Heart right ventricle (tissue), 16 donors: ENCODE measurements around the gene ATXN7L1. TPM values are rescaled to one million over a fixed set of nuclear protein-coding genes. Genes with fewer than 3 reads are reported as not detected.

Source experiments
- ATAC-seq, 8 donors: fragments of 200-7000 bp; cut with Tn5 transposase; one replicate each; pipeline ENCODE4 v1.9.1; 2020; ENCODE audit warnings: mild to moderate bottlenecking in 8 of 8, moderate library complexity in 8 of 8, moderate number of reproducible peaks in 1 of 8
- DNase-seq, 2 donors: peaks; one replicate each; pipeline ENCODE4 v3.0.0-alpha.2; 2020
- H3K27ac ChIP-seq, 10 donors: fragments of 200-600 bp; sonication (generic) in 2 of 10; one replicate each; pipeline versions ENCODE4 v1.5.0 to v1.8.0; 2020 to 2022; ENCODE audit warnings: mild to moderate bottlenecking in 3 of 10
- H3K27me3 ChIP-seq, 7 donors: fragments of 200-600 bp; one replicate each; pipeline ENCODE4 v1.8.0; 2021 to 2022; ENCODE audit warnings: mild to moderate bottlenecking in 2 of 7
- H3K36me3 ChIP-seq, 9 donors: fragments of 200-600 bp; sonication (generic) in 1 of 9; one replicate each; pipeline versions ENCODE4 v1.5.0 to v1.8.0; 2020 to 2022; ENCODE audit warnings: mild to moderate bottlenecking in 2 of 9
- H3K4me1 ChIP-seq, 9 donors: fragments of 200-600 bp; sonication (generic) in 1 of 9; one replicate each; pipeline versions ENCODE4 v1.5.0 to v1.8.0; 2020 to 2022; ENCODE audit warnings: mild to moderate bottlenecking in 4 of 9
- H3K4me3 ChIP-seq, 10 donors: fragments of 200-600 bp; sonication (generic) in 2 of 10; one replicate each; pipeline versions ENCODE4 v1.5.0 to v1.8.0; 2020 to 2022; ENCODE audit warnings: mild to moderate bottlenecking in 7 of 10, moderate library complexity in 2 of 10
- H3K9me3 ChIP-seq, 11 donors: fragments of 200-600 bp in 10 of 11; sonication (generic) in 2 of 11; one replicate each; pipeline versions ENCODE4 v1.5.0 to v1.8.0; 2013 to 2022; ENCODE audit warnings: mild to moderate bottlenecking in 2 of 11, control low read depth in 1 of 11, moderate library complexity in 1 of 11
- WGBS, 2 donors: extraction: QIAGEN DNeasy Blood & Tissue Kit; methylation state at CpG; one replicate each; pipeline ENCODE4 v1.1.7; 2013; ENCODE audit warnings: inconsistent platforms in 1 of 2; 5-methylcytosine and 5-hydroxymethylcytosine counted together
- intact Hi-C, 10 donors: fragments of 100-400 bp; cut with DNase I; formaldehyde crosslinking; loops; one replicate each; pipeline versions ENCODE4 v1.11.1 to v1.14.2; 2022
- polyA plus RNA-seq, 2 donors: library from polyadenylated mRNA; stranded (reverse); fragments of 200-250 nt; gene quantifications; one replicate each; pipeline ENCODE4 v1.2.3, GENCODE V29; 2013
- total RNA-seq, 10 donors: library from RNA; stranded (reverse); fragmentation: NEBNext Ultra II Directional in 3 of 10; extraction: Animal tissue kit (Norgen Biotek cat#: 25700) in 3 of 10; gene quantifications; one replicate each; pipeline versions ENCODE4 v1.2.1 to v1.2.4, GENCODE V29; 2021 to 2023
- TF ChIP-seq, protein P1 (sequence below), 9 donors: fragments of 200-600 bp; sonication (generic) in 2 of 9; IDR thresholded peaks; one replicate each; pipeline versions ENCODE4 v1.5.0 to v1.8.0; 2021 to 2022; ENCODE audit warnings: antibody characterized with exemption in 9 of 9, mild to moderate bottlenecking in 5 of 9, moderate library complexity in 1 of 9
- donor health status: Arrhythmogenic right ventricular cardiomyopathy.
- donor health status: ischemic (EF 13 %, LVEDD 7.1; RV severe dilation, severe dysfunction).
- donor health status: healthy with polysubstance abuse.
- donor health status: DM: no; HTN: yes; CAD: no.
- donor health status: DM: no; HTN: no; CAD: no.
- donor health status: ischemic (EF 25% LVEDD 6.9; RV normal size, moderate dysfunction).
- donor health status: ischemic (EF 25% LVEDD 5.7; RV mildly dilated, moderate dysfunction).
- donor health status: healthy.
- donor health status: DM: yes; HTN: yes; CAD: no.
- donor health status: Ischemic cardiomyopathy.
- donor health status: ischemic (EF 35%, LVEDD 5.7; RV mildly dilated, moderate dysfunction).
- donor health status: nonischemic (EF 11% LVEDD 7.7; RV severe dilation, severe dysfunction).
- donor health status: DM: yes; HTN: yes; CAD: no.
- donor health status: PGD.
- donor health status: ischemic (EF 29% LVEDD 5.4; RV normal size, mild dysfunction).
- donor health status: nonischemic (EF 23%, LVEDD 6.1; RV moderate dilation, normal function).

Gene ATXN7L1
- total and polyA plus RNA-seq, 12 donors: 1.7 to 7.2 (median 5.4) TPM

DNA sequence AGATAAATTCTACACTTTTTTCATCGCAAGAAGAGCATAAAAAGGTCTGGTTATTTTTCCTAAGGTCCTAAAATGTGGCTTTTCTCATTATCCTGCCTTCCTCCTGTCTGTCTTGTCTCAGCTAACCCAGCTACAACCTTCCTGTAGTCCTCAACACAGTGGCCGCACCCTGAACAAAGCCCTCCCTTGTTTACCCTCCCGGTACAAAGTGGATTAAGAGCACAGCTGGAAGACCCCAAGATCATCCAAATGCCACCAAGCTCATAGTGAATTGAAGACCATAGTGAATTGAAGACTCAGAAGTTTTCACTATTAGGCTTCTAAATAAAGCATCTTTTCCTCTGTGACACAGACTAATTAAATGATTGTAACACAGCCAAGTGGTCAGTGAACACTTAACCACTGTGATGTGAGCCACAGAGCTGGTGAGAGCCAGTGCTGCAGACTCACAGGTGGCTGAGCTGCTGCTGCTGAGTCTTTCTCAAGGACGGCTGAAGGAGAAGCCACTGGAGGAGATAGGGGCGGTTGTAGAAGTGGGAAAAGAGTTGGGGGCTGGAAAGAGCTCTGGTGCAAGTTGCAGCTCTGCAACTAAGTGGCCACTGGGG, 123.6 kb downstream of the ATXN7L1 start:
- TF ChIP-seq, protein P1, sequence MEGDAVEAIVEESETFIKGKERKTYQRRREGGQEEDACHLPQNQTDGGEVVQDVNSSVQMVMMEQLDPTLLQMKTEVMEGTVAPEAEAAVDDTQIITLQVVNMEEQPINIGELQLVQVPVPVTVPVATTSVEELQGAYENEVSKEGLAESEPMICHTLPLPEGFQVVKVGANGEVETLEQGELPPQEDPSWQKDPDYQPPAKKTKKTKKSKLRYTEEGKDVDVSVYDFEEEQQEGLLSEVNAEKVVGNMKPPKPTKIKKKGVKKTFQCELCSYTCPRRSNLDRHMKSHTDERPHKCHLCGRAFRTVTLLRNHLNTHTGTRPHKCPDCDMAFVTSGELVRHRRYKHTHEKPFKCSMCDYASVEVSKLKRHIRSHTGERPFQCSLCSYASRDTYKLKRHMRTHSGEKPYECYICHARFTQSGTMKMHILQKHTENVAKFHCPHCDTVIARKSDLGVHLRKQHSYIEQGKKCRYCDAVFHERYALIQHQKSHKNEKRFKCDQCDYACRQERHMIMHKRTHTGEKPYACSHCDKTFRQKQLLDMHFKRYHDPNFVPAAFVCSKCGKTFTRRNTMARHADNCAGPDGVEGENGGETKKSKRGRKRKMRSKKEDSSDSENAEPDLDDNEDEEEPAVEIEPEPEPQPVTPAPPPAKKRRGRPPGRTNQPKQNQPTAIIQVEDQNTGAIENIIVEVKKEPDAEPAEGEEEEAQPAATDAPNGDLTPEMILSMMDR (IDR thresholded peaks at IDR 0.05): no peak
- H3K27ac ChIP-seq: no peak overlapping the region
- H3K9me3 ChIP-seq: no peaks in the 10 kb centered on the region
- no peak for DNase-seq
- no peaks in the 10 kb centered on the region for H3K27me3 ChIP-seq
- intact Hi-C loops: loop anchor here in 5 of 10 donors (10.0 kb wide), 4 partner anchors 98 to 412 kb away; no protein-coding TSS in a partner anchor
- no peaks in the 10 kb centered on the region for H3K4me1 ChIP-seq
- no peak for ATAC-seq
- 82 to 88% methylated on average over 5 of the region's 5 CpGs for WGBS, 2 donors
- H3K36me3 ChIP-seq: peaks cover 0 to 29% (median 0%) of the 10 kb centered on the region in 9 donors
- H3K4me3 ChIP-seq: no peak overlapping the region

DNA sequence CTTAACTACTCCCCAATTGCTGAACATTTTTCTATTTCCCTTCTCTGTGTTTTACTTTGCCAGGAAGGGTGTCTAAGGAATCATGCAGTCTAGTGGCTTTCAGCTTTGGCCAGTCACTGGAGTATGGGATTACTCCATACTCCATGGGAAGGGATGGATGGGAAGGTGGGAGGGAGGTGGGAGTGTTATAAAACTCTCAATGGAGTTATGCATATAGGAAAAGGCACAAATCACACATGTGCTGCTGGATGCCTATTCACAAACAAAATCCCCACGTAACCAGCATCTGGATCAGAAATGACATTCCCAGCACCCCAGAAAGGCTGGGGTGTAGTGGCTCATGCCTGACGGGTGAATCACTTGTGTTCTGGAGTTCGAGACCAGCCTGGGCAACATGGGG, 125.3 kb downstream of the ATXN7L1 start:
- peaks cover 0 to 26% (median 0%) of the 10 kb centered on the region in 9 donors for H3K36me3 ChIP-seq

DNA sequence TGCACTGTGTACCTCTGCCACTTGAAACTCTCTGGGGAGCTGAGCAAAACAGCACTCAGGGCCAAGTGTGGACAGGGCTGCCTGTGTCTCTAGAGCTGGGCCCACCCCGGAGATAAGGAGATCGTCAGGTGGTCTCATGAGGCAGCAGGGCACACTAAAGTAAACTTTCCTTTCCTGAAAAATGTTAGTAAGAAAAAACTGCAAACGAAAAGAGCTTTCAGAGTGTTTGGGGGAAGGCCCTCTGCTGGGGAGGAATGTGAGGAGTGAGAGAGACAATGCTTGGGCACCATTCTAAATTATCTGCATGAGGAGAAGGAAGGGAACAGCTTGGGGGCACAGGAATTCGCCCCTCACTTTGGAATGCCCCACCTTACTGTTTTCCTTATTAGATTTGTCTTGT, 127.7 kb downstream of the ATXN7L1 start:
- H3K9me3 ChIP-seq: no peaks in the 10 kb centered on the region
- H3K27ac ChIP-seq: no peak overlapping the region
- intact Hi-C loops: loop anchor here in 2 of 10 donors (10.0 kb wide), 2 partner anchors 74 to 94 kb away; no protein-coding TSS in a partner anchor
- TF ChIP-seq, protein P1 (IDR thresholded peaks at IDR 0.05): no peak
- H3K36me3 ChIP-seq: peaks cover 0 to 26% (median 0%) of the 10 kb centered on the region in 9 donors
- peaks cover 0 to 3% (median 0%) of the 10 kb centered on the region in 9 donors for H3K4me1 ChIP-seq
- DNase-seq (no peak), ATAC-seq (no peak)
- no peaks in the 10 kb centered on the region for H3K27me3 ChIP-seq
- WGBS, 2 donors: 63 to 68% methylated on average over 4 of the region's 4 CpGs
- H3K4me3 ChIP-seq: no peak overlapping the region

More for the DNA sequence above, 125.3 kb downstream of the ATXN7L1 start:
- Histone ChIP-seq H3K27me3 (no peaks in the 10 kb centered on the region), H3K4me3 (no peak overlapping the region), H3K4me1 (no peaks in the 10 kb centered on the region), H3K9me3 (no peaks in the 10 kb centered on the region), H3K27ac (no peak overlapping the region)
- 97 to 98% methylated on average over 3 of the region's 3 CpGs for WGBS, 2 donors
- TF ChIP-seq, protein P1 (IDR thresholded peaks at IDR 0.05): no peak
- intact Hi-C loops: loop anchor here in 5 of 10 donors (10.0 kb wide), 4 partner anchors 96 to 414 kb away; no protein-coding TSS in a partner anchor
- ATAC-seq (no peak), DNase-seq (no peak)

DNA sequence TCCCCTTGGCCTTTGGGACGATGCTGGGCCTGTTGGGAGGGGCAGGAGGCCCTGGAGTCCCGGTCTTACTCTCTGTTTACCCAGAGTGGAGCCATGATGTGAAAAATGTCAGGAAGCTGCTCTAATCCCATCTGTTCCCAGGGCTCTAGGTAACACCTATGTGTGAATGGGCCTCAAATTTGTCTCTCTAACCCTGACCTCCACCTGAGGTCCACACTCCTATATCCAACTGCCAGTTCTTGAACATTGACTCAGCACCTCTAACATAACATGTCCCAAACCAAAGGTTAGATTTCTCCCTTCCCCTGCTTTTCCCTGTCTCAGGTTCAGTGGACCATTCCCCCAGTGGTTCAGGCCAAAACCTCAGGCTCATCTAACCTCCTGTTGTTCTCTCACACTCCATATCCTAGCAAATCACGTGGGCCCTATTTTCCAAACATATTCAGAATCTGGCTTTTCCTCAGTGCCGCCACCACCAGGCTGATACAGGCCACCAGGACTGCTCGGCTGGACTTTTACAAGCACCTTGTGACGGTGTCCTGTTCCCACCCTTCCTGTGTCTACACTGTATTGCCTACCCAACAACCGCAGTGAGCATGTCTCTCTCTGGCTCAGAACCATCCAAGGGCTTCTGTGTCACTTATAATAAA, 130.6 kb downstream of the ATXN7L1 start:
- Histone ChIP-seq H3K27me3 (no peaks in the 10 kb centered on the region), H3K9me3 (no peaks in the 10 kb centered on the region), H3K36me3 (peaks cover 0 to 18% (median 0%) of the 10 kb centered on the region in 9 donors), H3K4me3 (no peak overlapping the region), H3K27ac (no peak overlapping the region), H3K4me1 (peaks cover 0 to 13% (median 0%) of the 10 kb centered on the region in 9 donors)
- intact Hi-C loops: loop anchor here in 2 of 10 donors (10.0 kb wide), 2 partner anchors 71 to 91 kb away; no protein-coding TSS in a partner anchor
- TF ChIP-seq, protein P1 (IDR thresholded peaks at IDR 0.05): no peak
- DNase-seq (no peak), ATAC-seq (peak in 1 of 8 donors; percentile 22)
- 88% methylated on average over 7 of the region's 7 CpGs for WGBS, 2 donors
